Caco-2 (cell line): ENCODE measurements around the gene ARAP3. TPM values are rescaled to one million over a fixed set of nuclear protein-coding genes. Genes with fewer than 3 reads are reported as not detected.
A peak's percentile ranks its signal among the peaks of the same experiment; 100 is the strongest.

ENCODE experiments used
- BruUV-seq: library from RNA; stranded (reverse); fragments of 400-500 nt; replicated peaks from 2 replicates; lab custom pipeline; 2021; lab: Mats Ljungman, UMichigan
- CTCF ChIA-PET: fragments of 300-600 bp; sonication (Branson Sonifier 250); formaldehyde crosslinking; loops from one replicate; lab custom pipeline; 2022; ENCODE audit warnings: antibody characterized with exemption; lab: Charles Lee
- POLR2A ChIA-PET: fragments of 300-600 bp; sonication (Branson Sonifier 250); formaldehyde crosslinking; loops from one replicate; lab custom pipeline; 2022; ENCODE audit warnings: antibody characterized with exemption; lab: Charles Lee
- DNase-seq, 2 experiments: peaks; one replicate each; pipeline versions ENCODE4 v3.0.0 to v3.0.0-alpha.2; 2020 to 2022
- H3K27me3 ChIP-seq: replicated peaks from 2 replicates; pipeline ENCODE4 v1.6.0; 2011; ENCODE audit warnings: low read length; ENCODE audit not compliant: control insufficient read depth, insufficient read depth
- H3K36me3 ChIP-seq: 2 replicates; pipeline ENCODE4 v1.5.1; 2011; ENCODE audit warnings: low read length; ENCODE audit not compliant: control insufficient read depth, insufficient read depth
- H3K4me1 ChIP-seq: fragments of 250-450 bp; sonication (Bioruptor Pico); 2 replicates; pipeline ENCODE4 v1.5.1; 2020; ENCODE audit warnings: mild to moderate bottlenecking
- H3K4me3 ChIP-seq: 2 replicates; pipeline ENCODE4 v1.5.1; 2011; ENCODE audit warnings: low read depth, mild to moderate bottlenecking, control low read depth, low read length
- H3K9me3 ChIP-seq: fragments of 250-450 bp; sonication (Bioruptor Pico); 2 replicates; pipeline ENCODE4 v1.5.1; 2020; ENCODE audit warnings: mild to moderate bottlenecking, moderate library complexity
- H3K27ac Mint-ChIP-seq: one replicate; pipeline ENCODE4 v1.8.0; 2022; ENCODE audit warnings: mixed read lengths; ENCODE audit not compliant: unreplicated experiment
- H3K27me3 Mint-ChIP-seq: one replicate; pipeline ENCODE4 v1.8.0; 2022; ENCODE audit warnings: mixed read lengths; ENCODE audit not compliant: insufficient read depth, unreplicated experiment
- H3K36me3 Mint-ChIP-seq: one replicate; pipeline ENCODE4 v1.8.0; 2022; ENCODE audit warnings: mild to moderate bottlenecking, mixed read lengths; ENCODE audit not compliant: insufficient read depth, unreplicated experiment
- H3K4me1 Mint-ChIP-seq: one replicate; pipeline ENCODE4 v1.8.0; 2022; ENCODE audit warnings: low read depth, mixed read lengths; ENCODE audit not compliant: unreplicated experiment
- H3K4me3 Mint-ChIP-seq: one replicate; pipeline ENCODE4 v1.8.0; 2022; ENCODE audit warnings: mild to moderate bottlenecking, moderate library complexity, mixed read lengths; ENCODE audit not compliant: unreplicated experiment
- H3K9me3 Mint-ChIP-seq: one replicate; pipeline ENCODE4 v1.8.0; 2022; ENCODE audit warnings: mixed read lengths; ENCODE audit not compliant: unreplicated experiment
- intact Hi-C: fragments of 100-400 bp; cut with micrococcal nuclease; formaldehyde crosslinking; loops from one replicate; pipeline ENCODE4 v1.10.0; 2022; ENCODE audit not compliant: unreplicated experiment
- total RNA-seq: library from RNA; stranded (reverse); gene quantifications from 2 replicates; pipeline ENCODE4 v1.2.3, GENCODE V29; 2022
- TF ChIP-seq, protein P1 (sequence below), 2 experiments: fragments of 200-600 bp in 1 of 2; IDR thresholded peaks; 1 replicate in 1 of 2; 2 replicates in 1 of 2; pipeline versions ENCODE4 v1.5.1 to v1.8.0; 2011 to 2022; ENCODE audit warnings: antibody characterized with exemption in 1 of 2, control low read depth in 1 of 2, inconsistent platforms in 1 of 2, low read depth in 1 of 2, low read length in 1 of 2, mild to moderate bottlenecking in 1 of 2, moderate library complexity in 1 of 2; ENCODE audit not compliant: insufficient read depth in 1 of 2, severe bottlenecking in 1 of 2, unreplicated experiment in 1 of 2

ARAP3 gene
- total RNA-seq, 1 experiment from 2014 or later, result 6.3 TPM

- no peak overlapping the region for H3K4me3 Mint-ChIP-seq
- POLR2A ChIA-PET, result no interaction called here
- no peak overlapping the region; the same call in 1 of the 2 replicates for H3K4me3 ChIP-seq
Measured at GRCh38 chr5:141609044-141609443, 73.0 kb downstream of the ARAP3 start.

DNA sequence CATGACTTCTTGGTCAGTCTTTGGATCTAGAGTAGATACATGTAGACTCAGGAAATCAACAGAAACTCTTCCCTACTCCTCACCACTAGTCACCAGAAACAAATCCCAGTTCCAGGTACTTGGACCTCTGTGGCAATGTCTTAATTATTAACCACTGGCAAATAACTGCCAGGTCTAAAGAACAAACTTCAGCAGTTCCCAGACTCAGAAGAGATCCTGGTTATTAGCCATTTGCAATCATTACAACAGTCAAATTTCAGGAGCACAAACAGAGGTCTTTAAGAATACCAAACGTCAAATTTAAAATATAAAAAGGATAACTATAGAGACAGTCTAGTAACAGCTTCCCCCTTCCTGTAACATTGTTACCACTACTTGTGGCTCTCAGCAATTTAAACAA lies 73.5 kb downstream of the ARAP3 start:
- intact Hi-C loops, result loop anchor here (1.0 kb wide), 2 partner anchors 10 to 16 kb away; partner anchors contain the start of gene DIAPH1
- peaks cover 30% of the 10 kb centered on the region for H3K36me3 Mint-ChIP-seq
- Histone ChIP-seq H3K4me3 (no peak overlapping the region; the same call in 1 of the 2 replicates), H3K4me1 (peaks cover 49% of the 10 kb centered on the region), H3K9me3 (no peaks in the 10 kb centered on the region), H3K36me3 (no peaks in the 10 kb centered on the region), H3K27me3 (no peaks in the 10 kb centered on the region)
- BruUV-seq, result no TSS peak
- CTCF ChIA-PET, result interaction anchor here (0.6 to 3.0 kb wide), 4 partner anchors 10 to 271 kb away, joined by 4 to 20 read pairs (median 4); partner anchors contain the start of gene DIAPH1
- peak in 1 of 2 experiments; percentile 59 for DNase-seq
- peak overlapping the region; percentile 50 for H3K4me3 Mint-ChIP-seq
- POLR2A ChIA-PET, result interaction anchor here (1.0 kb wide), 2 partner anchors 10 to 17 kb away, joined by 3 to 6 read pairs; partner anchors contain the start of gene DIAPH1
- TF ChIP-seq, protein P1, sequence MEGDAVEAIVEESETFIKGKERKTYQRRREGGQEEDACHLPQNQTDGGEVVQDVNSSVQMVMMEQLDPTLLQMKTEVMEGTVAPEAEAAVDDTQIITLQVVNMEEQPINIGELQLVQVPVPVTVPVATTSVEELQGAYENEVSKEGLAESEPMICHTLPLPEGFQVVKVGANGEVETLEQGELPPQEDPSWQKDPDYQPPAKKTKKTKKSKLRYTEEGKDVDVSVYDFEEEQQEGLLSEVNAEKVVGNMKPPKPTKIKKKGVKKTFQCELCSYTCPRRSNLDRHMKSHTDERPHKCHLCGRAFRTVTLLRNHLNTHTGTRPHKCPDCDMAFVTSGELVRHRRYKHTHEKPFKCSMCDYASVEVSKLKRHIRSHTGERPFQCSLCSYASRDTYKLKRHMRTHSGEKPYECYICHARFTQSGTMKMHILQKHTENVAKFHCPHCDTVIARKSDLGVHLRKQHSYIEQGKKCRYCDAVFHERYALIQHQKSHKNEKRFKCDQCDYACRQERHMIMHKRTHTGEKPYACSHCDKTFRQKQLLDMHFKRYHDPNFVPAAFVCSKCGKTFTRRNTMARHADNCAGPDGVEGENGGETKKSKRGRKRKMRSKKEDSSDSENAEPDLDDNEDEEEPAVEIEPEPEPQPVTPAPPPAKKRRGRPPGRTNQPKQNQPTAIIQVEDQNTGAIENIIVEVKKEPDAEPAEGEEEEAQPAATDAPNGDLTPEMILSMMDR (IDR thresholded peaks at IDR 0.05; ENCODE audit: insufficient read depth in 1 of 2, low read depth in 1 of 2, low read length in 1 of 2, severe bottlenecking in 1 of 2, unreplicated experiment in 1 of 2), result no peak
- H3K27ac Mint-ChIP-seq, result peak overlapping the region; percentile 86
- H3K4me1 Mint-ChIP-seq, result peaks cover 47% of the 10 kb centered on the region
- H3K9me3 Mint-ChIP-seq, result no peaks in the 10 kb centered on the region
- no peaks in the 10 kb centered on the region for H3K27me3 Mint-ChIP-seq

More at GRCh38 chr5:141609044-141609443, 73.0 kb downstream of the ARAP3 start:
- TF ChIP-seq, protein P1 (IDR thresholded peaks at IDR 0.05; ENCODE audit: insufficient read depth in 1 of 2, low read depth in 1 of 2, low read length in 1 of 2, severe bottlenecking in 1 of 2, unreplicated experiment in 1 of 2), result no peak
- H3K4me1 Mint-ChIP-seq, result peaks cover 47% of the 10 kb centered on the region
- no TSS peak for BruUV-seq
- H3K9me3 Mint-ChIP-seq, result no peaks in the 10 kb centered on the region
- CTCF ChIA-PET, result interaction anchor here (0.6 to 3.0 kb wide), 4 partner anchors 10 to 270 kb away, joined by 4 to 20 read pairs (median 4); partner anchors contain the start of gene DIAPH1
- H3K9me3 ChIP-seq, result no peaks in the 10 kb centered on the region
- DNase-seq, result no peak
- H3K27me3 Mint-ChIP-seq, result no peaks in the 10 kb centered on the region
- peaks cover 30% of the 10 kb centered on the region for H3K36me3 Mint-ChIP-seq
- H3K4me1 ChIP-seq, result peaks cover 47% of the 10 kb centered on the region
- H3K27ac Mint-ChIP-seq, result peak overlapping the region; percentile 12
- no peaks in the 10 kb centered on the region for H3K36me3 ChIP-seq
- no peaks in the 10 kb centered on the region for H3K27me3 ChIP-seq
- intact Hi-C loops, result no loop called here

- no TSS peak for BruUV-seq
- no peaks in the 10 kb centered on the region for H3K27me3 ChIP-seq
- no peaks in the 10 kb centered on the region for H3K9me3 ChIP-seq
- H3K27ac Mint-ChIP-seq, result peak overlapping the region; percentile 86
- H3K9me3 Mint-ChIP-seq, result no peaks in the 10 kb centered on the region
- H3K36me3 Mint-ChIP-seq, result peaks cover 24% of the 10 kb centered on the region
- H3K4me3 ChIP-seq, result no peak overlapping the region
- intact Hi-C loops, result loop anchor here (1.0 kb wide), 2 partner anchors 10 to 16 kb away; partner anchors contain the start of gene DIAPH1
- H3K36me3 ChIP-seq, result no peaks in the 10 kb centered on the region
- H3K4me1 ChIP-seq, result peaks cover 46% of the 10 kb centered on the region
- H3K4me1 Mint-ChIP-seq, result peaks cover 42% of the 10 kb centered on the region
- no peak for DNase-seq
- POLR2A ChIA-PET, result interaction anchor here (0.6 to 1.0 kb wide), 3 partner anchors 11 to 699 kb away, joined by 3 to 6 read pairs (median 5); partner anchors contain the start of gene DIAPH1
- H3K27me3 Mint-ChIP-seq, result no peaks in the 10 kb centered on the region
- TF ChIP-seq, protein P1 (IDR thresholded peaks at IDR 0.05; ENCODE audit: insufficient read depth in 1 of 2, low read depth in 1 of 2, low read length in 1 of 2, severe bottlenecking in 1 of 2, unreplicated experiment in 1 of 2), result no peak
- CTCF ChIA-PET, result interaction anchor here (3.0 kb wide), 1 partner anchor 16 kb away, joined by 20 read pairs; no protein-coding TSS in a partner anchor
- H3K4me3 Mint-ChIP-seq, result peak overlapping the region; percentile 50
Measured at GRCh38 chr5:141608046-141608445, 74.0 kb downstream of the ARAP3 start.
